ENCODE results near the gene HS2ST1. TPM values are rescaled to one million over a fixed set of nuclear protein-coding genes. Genes with fewer than 3 reads are reported as not detected.

The HS2ST1 gene
- total and polyA plus RNA-seq, 10 of the 15 experiments (the other 5 are each of a cell fraction or from before 2014, with no cell fraction given): 5.4 to 30.8 (median 18.6) TPM

DNA sequence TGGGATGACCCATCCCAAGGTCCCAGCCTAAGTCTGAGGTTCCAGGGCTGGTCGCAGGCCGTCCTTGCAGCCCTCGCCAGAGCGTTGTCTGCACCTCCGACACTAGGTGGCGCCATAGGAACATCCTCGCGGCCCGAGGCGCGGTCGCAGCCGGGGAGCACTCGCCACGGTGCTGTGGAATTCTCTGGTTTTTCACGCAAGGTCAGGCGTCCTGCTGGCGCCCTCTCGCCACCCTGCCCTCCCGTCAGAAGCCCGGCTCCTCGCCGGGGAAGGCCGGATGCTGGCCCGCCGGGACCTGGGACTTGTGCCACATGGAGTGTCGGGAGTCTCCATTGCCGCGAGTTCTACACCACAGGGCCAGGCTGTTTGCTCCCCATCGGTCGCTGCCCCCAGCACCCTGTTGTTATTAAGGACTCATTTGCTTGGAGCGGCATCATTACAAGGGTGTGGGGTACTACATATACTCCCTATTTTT lies 217.4 kb downstream of the HS2ST1 start (continued):
- TF ChIP-seq FOS (IDR thresholded peaks at IDR 0.05; ENCODE audit: borderline replicate concordance, extremely low read depth, insufficient read length): no peak
- 0 out of 2 replicates have a peak, but pooled peaks have one; percentile 59 for TF ChIP-seq PAX5 (IDR thresholded peaks at IDR 0.05; ENCODE audit: borderline replicate concordance, low read depth, low read length)
- TF ChIP-seq RUNX3 (IDR thresholded peaks at IDR 0.05; ENCODE audit: low read length): peak; percentile 61
- TF ChIP-seq PRDM15 (CRISPR knock-in tag; IDR thresholded peaks at IDR 0.05): no peak
- TF ChIP-seq, protein P1, sequence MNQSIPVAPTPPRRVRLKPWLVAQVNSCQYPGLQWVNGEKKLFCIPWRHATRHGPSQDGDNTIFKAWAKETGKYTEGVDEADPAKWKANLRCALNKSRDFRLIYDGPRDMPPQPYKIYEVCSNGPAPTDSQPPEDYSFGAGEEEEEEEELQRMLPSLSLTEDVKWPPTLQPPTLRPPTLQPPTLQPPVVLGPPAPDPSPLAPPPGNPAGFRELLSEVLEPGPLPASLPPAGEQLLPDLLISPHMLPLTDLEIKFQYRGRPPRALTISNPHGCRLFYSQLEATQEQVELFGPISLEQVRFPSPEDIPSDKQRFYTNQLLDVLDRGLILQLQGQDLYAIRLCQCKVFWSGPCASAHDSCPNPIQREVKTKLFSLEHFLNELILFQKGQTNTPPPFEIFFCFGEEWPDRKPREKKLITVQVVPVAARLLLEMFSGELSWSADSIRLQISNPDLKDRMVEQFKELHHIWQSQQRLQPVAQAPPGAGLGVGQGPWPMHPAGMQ (IDR thresholded peaks at IDR 0.05; ENCODE audit: borderline replicate concordance): no peak
- TF ChIP-seq PKNOX1 (IDR thresholded peaks at IDR 0.05): no peak
- TF ChIP-seq TARDBP (IDR thresholded peaks at IDR 0.05; ENCODE audit: borderline replicate concordance): no peak
- no peak for TF ChIP-seq E2F8 (IDR thresholded peaks at IDR 0.05; ENCODE audit: low read depth, partially characterized antibody)
- no peak for TF ChIP-seq MTA2 (IDR thresholded peaks at IDR 0.05; ENCODE audit: low read depth)
- no peak for TF ChIP-seq CBFB (IDR thresholded peaks at IDR 0.05; ENCODE audit: low read depth)
- TF ChIP-seq RFX5 (IDR thresholded peaks at IDR 0.05; ENCODE audit: low read depth, low read length): no peak
- TF ChIP-seq SREBF1 (IDR thresholded peaks at IDR 0.05; ENCODE audit: low read length): no peak
- peak; percentile 27 to 58; a peak in 3 of 4 replicates for TF ChIP-seq IKZF2 (IDR thresholded peaks at IDR 0.05)
- no peak for TF ChIP-seq HCFC1 (IDR thresholded peaks at IDR 0.05; ENCODE audit: low read length)
- no peak for TF ChIP-seq CHD1 (IDR thresholded peaks at IDR 0.05; ENCODE audit: low read depth, low read length)
- no peak for TF ChIP-seq MXI1 (IDR thresholded peaks at IDR 0.05; ENCODE audit: low read depth, low read length)
- TF ChIP-seq SMAD1 (IDR thresholded peaks at IDR 0.05; ENCODE audit: low read depth, partially characterized antibody): no peak
- TF ChIP-seq, protein P2, sequence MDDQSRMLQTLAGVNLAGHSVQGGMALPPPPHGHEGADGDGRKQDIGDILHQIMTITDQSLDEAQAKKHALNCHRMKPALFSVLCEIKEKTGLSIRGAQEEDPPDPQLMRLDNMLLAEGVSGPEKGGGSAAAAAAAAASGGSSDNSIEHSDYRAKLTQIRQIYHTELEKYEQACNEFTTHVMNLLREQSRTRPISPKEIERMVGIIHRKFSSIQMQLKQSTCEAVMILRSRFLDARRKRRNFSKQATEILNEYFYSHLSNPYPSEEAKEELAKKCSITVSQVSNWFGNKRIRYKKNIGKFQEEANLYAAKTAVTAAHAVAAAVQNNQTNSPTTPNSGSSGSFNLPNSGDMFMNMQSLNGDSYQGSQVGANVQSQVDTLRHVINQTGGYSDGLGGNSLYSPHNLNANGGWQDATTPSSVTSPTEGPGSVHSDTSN (IDR thresholded peaks at IDR 0.05; ENCODE audit: insufficient replicate concordance, low read depth, low read length): no peak
- TF ChIP-seq POLR2AphosphoS5 (IDR thresholded peaks at IDR 0.05; ENCODE audit: low read length): no peak
- TF ChIP-seq EP300 (IDR thresholded peaks at IDR 0.05; ENCODE audit: borderline replicate concordance in 1 of 2, control insufficient read depth in 1 of 2, low read depth in 2 of 2, low read length in 2 of 2): no peak
- no peak for TF ChIP-seq IRF4 (IDR thresholded peaks at IDR 0.05; ENCODE audit: low read depth, low read length)
- no peak for TF ChIP-seq RELA (IDR thresholded peaks at IDR 0.05; ENCODE audit: borderline replicate concordance, partially characterized antibody)
